GM12874 (cell line): ENCODE measurements around the gene NEB.

ENCODE experiments used
- CTCF ChIP-seq: IDR thresholded peaks from 2 replicates; pipeline ENCODE4 v1.5.1; 2011; ENCODE audit warnings: low read depth, mild to moderate bottlenecking, control low read depth, low read length, moderate library complexity; ENCODE audit not compliant: insufficient read depth

Gene NEB

GRCh38 chr2:151758744-151759143 lies 24.5 kb upstream of the NEB start:
- TF ChIP-seq CTCF: no peak

GRCh38 chr2:151757861-151758260 lies 23.6 kb upstream of the NEB start:
- no peak for TF ChIP-seq CTCF

GRCh38 chr2:151756820-151757219 lies 22.5 kb upstream of the NEB start:
- no peak for TF ChIP-seq CTCF

GRCh38 chr2:151754253-151754897 lies 20.1 kb upstream of the NEB start:
- no peak for TF ChIP-seq CTCF

GRCh38 chr2:151753540-151753939 lies 19.3 kb upstream of the NEB start:
- TF ChIP-seq CTCF: no peak

GRCh38 chr2:151730262-151730975 lies 3.9 kb downstream of the NEB start:
- no peak for TF ChIP-seq CTCF

- no peak for TF ChIP-seq CTCF
Observed at GRCh38 chr2:151729837-151730236, 4.4 kb downstream of the NEB start.
